ENCODE data around the gene RND2. TPM values are rescaled to one million over a fixed set of nuclear protein-coding genes. Genes with fewer than 3 reads are reported as not detected.
"Not testable (repeated sequence)": the region's sequence is repeated elsewhere in the genome, so short reads cannot be mapped to it uniquely, and the experiment has no call there.

RND2 gene
- total RNA-seq, 1 donor from 2014 or later: under 0.01 TPM

DNA sequence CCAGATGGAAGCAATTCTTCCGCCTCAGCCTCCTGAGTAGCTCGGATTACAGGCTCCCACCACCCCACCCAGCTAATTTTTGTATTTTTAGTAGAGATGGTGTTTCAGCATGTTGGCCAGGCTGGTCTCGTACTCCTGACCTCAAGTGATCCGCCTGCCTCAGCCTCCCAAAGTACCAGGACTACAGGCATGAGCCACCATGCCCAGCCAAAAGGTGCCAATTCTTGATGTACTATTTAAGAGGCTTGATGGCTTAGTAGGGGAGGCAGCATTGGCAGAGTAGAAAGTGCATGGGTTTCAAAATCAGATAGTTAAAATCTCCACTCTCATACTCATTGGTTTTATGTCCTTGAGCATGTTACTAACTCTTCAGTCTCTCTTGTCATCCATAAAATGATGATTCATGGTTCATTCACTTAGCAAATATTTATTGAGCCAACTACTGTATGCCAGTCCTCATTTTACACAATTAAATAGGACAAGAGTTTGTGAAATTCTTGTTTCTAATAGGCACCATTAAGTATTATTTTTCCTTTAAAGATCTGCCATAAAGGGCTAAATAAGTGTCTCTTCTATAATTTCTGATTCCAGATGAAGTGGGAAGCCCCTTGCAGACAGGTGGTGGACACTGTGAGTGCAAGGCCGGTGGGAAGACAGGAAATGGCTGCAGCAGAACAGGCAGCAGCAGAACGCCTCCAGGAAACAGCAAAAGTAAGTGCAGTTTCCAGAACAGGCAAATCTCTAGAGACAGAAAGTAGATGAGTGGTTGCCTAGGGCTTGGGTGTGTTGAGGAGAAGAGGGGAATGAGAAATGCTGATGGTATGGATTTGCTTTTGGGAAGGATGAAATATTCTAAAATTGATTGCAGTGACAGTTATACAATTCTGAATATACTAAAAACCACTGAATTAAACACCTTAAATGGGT, 35.0 kb upstream of the RND2 start:
- Histone ChIP-seq H3K36me3 (ENCODE audit: control insufficient read depth in 3 of 3, insufficient read depth in 3 of 3, low read length in 3 of 3) (peaks cover 39 to 69% (median 62%) of the 10 kb centered on the region in 3 donors), H3K27ac (ENCODE audit: low read depth, low read length) (no peak overlapping the region), H3K9me3 (ENCODE audit: control insufficient read depth in 3 of 3, low read length in 3 of 3) (no peaks in the 10 kb centered on the region), H3K27me3 (ENCODE audit: control insufficient read depth in 3 of 3, insufficient read depth in 3 of 3, low read length in 3 of 3) (no peaks in the 10 kb centered on the region), H3K4me1 (ENCODE audit: control insufficient read depth in 3 of 3, insufficient read depth in 3 of 3, low read length in 3 of 3) (no peaks in the 10 kb centered on the region), H3K4me3 (ENCODE audit: low read length in 3 of 3) (no peak overlapping the region), H3K9ac (ENCODE audit: low read depth in 1 of 3, low read length in 3 of 3) (no peak overlapping the region)

DNA sequence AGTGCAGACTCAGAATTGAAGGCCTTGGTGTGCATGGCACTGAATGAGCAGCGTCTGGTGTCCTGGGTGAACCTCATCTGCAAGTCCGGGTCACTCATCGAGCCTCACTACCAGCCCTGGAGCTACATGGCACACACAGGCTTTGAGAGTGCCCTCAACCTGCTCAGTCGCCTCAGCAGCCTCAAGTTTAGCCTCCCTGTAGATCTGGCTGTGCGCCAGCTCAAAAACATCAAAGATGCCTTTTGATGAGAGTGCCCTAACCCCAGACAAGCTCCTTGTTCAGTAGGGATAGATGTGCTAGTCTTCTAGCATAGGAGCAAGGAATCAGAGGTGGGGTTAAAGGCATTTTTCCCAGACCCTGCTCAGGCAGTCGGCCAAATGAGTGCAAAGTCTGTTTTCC, 33.6 kb upstream of the RND2 start:
- Histone ChIP-seq H3K36me3 (ENCODE audit: control insufficient read depth in 3 of 3, insufficient read depth in 3 of 3, low read length in 3 of 3) (peaks cover 39 to 61% (median 54%) of the 10 kb centered on the region in 3 donors), H3K4me3 (ENCODE audit: low read length in 3 of 3) (no peak overlapping the region), H3K27me3 (ENCODE audit: control insufficient read depth in 3 of 3, insufficient read depth in 3 of 3, low read length in 3 of 3) (no peaks in the 10 kb centered on the region), H3K4me1 (ENCODE audit: control insufficient read depth in 3 of 3, insufficient read depth in 3 of 3, low read length in 3 of 3) (no peaks in the 10 kb centered on the region), H3K9ac (ENCODE audit: low read depth in 1 of 3, low read length in 3 of 3) (no peak overlapping the region), H3K27ac (ENCODE audit: low read depth, low read length) (no peak overlapping the region), H3K9me3 (ENCODE audit: control insufficient read depth in 3 of 3, low read length in 3 of 3) (no peaks in the 10 kb centered on the region)

DNA sequence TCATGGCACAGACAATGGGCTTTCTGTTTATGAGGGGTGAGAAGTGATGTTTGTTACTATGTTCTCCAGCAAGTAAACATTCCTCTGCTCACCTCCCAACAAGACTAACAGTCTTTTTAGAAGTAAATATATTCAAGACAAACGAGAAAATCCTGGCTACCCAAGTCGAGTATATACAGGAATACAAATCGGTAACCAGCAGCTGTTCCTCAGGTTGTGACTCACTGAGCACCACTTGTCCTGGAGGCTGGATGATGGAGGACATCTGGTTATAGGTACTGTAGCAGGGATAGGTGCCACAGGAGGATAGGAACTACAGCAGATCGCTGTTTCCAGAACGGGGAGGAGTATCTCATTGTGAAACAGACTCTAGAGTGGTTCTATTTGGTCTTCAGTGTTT, 32.2 kb upstream of the RND2 start:
- Histone ChIP-seq H3K9me3 (ENCODE audit: control insufficient read depth in 3 of 3, low read length in 3 of 3) (no peaks in the 10 kb centered on the region), H3K4me3 (ENCODE audit: low read length in 3 of 3) (no peak overlapping the region), H3K27ac (ENCODE audit: low read depth, low read length) (no peak overlapping the region), H3K4me1 (ENCODE audit: control insufficient read depth in 3 of 3, insufficient read depth in 3 of 3, low read length in 3 of 3) (no peaks in the 10 kb centered on the region), H3K36me3 (ENCODE audit: control insufficient read depth in 3 of 3, insufficient read depth in 3 of 3, low read length in 3 of 3) (peaks cover 31 to 49% (median 45%) of the 10 kb centered on the region in 3 donors), H3K9ac (ENCODE audit: low read depth in 1 of 3, low read length in 3 of 3) (no peak overlapping the region), H3K27me3 (ENCODE audit: control insufficient read depth in 3 of 3, insufficient read depth in 3 of 3, low read length in 3 of 3) (no peaks in the 10 kb centered on the region)

DNA sequence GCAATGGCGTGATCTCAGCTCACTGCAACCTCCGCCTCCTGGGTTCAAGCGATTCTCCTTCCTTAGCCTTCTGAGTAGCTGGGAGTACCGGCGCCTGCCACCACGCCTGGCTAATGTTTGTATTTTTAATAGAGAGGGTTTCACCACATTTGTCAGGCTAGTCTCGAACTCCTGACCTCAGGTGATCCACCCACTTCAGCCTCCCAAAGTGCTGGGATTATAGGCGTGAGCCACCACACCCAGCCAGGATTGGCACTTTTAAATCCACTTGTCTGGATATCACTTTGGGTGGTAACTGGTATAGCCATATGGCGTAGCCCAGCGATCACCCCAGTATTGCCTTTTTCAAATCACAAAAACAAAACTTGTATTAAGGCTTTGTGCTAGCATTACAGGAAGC, 31.1 kb upstream of the RND2 start:
- not testable (repeated sequence) for H3K27me3 ChIP-seq (ENCODE audit: control insufficient read depth in 3 of 3, insufficient read depth in 3 of 3, low read length in 3 of 3); H3K9me3 ChIP-seq (ENCODE audit: control insufficient read depth in 3 of 3, low read length in 3 of 3); H3K9ac ChIP-seq (ENCODE audit: low read depth in 1 of 3, low read length in 3 of 3); H3K4me3 ChIP-seq (ENCODE audit: low read length in 3 of 3); H3K4me1 ChIP-seq (ENCODE audit: control insufficient read depth in 3 of 3, insufficient read depth in 3 of 3, low read length in 3 of 3); H3K27ac ChIP-seq (ENCODE audit: low read depth, low read length)
- peaks cover 33 to 40% (median 40%) of the 10 kb centered on the region in 3 donors for H3K36me3 ChIP-seq (ENCODE audit: control insufficient read depth in 3 of 3, insufficient read depth in 3 of 3, low read length in 3 of 3)

DNA sequence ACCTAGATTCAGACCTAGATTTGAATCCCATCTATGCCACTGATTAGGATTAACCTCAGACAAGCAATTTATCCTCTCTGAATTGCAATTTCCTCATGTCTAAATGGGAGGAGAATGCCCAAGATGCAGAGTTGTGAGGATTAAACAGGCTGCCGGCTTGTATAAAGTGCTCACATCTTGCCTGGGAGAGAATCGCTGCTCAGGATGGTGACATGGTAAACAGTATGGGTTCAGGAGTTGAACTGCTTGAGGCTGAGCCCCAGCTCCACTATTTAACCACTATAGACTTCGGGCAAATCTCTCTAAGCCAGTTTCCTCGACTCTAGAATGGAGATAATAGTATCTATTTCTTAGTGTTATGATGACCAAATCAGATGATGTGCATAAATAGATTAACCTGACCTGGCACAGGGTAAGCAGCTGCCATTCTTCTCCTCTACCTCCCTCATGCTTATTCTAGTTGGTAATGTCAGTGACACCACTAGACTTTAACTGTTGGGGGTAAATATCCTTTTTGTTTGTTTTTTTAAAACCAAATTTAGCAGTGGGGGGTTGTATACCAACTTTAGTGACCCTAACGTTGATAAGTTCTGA, 27.5 kb upstream of the RND2 start:
- H3K36me3 ChIP-seq (ENCODE audit: control insufficient read depth in 3 of 3, insufficient read depth in 3 of 3, low read length in 3 of 3): peaks cover 30 to 35% (median 33%) of the 10 kb centered on the region in 3 donors
- H3K9ac ChIP-seq (ENCODE audit: low read depth in 1 of 3, low read length in 3 of 3): peak overlapping the region; percentile 52 to 74 (median 72)
- no peaks in the 10 kb centered on the region for H3K9me3 ChIP-seq (ENCODE audit: control insufficient read depth in 3 of 3, low read length in 3 of 3)
- peaks cover 9 to 18% (median 12%) of the 10 kb centered on the region in 3 donors for H3K4me1 ChIP-seq (ENCODE audit: control insufficient read depth in 3 of 3, insufficient read depth in 3 of 3, low read length in 3 of 3)
- peak overlapping the region; percentile 87 for H3K27ac ChIP-seq (ENCODE audit: low read depth, low read length)
- H3K4me3 ChIP-seq (ENCODE audit: low read length in 3 of 3): peak overlapping the region; percentile 49 to 90 (median 52)
- H3K27me3 ChIP-seq (ENCODE audit: control insufficient read depth in 3 of 3, insufficient read depth in 3 of 3, low read length in 3 of 3): no peaks in the 10 kb centered on the region

DNA sequence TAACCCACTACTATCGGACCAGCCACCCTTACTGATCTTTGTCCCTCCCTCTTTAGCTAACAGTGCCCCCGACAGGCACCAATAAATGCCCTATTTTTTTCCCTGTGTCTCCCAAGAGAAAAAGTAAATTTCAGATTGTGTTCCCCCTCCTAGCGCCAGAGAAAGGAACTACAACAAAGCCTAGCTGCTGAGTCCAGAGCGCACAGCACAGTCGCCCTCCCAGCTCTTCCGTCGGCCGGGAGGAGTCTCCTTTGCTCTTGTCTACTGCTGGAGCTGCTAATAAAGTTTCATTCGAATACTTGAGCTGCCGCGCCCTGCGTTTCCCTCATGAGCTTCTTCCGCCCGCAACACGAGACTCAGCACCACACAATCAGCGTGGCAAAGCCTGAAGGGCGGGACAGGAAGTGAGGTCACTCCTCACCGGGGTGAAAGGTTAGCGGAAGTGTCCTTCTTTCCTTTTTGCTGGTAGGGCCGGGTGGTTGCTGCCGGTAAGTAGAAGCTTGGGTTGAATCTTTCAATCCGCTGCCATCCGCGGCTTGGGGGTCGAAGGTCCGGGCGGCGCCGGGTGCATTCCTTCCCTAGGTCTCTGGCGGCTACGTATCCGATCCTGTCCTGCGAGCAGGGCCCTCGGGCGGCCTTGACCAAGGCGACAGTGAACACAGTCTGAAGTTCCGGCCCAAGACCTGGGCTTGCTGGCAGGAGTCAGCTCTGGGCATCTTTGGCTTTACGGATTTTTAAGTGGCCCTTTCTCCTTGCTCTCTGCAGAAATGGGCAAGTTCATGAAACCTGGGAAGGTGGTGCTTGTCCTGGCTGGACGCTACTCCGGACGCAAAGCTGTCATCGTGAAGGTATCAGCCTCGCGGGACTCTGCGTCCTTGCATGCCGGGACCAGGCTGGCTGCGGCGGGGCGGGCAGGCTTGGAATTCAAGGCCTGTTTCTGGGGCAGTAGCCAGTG, 26.8 kb upstream of the RND2 start, which contains the start of gene RPL27:
Gene RPL27, plus strand, starts transcription at position 436 of the 955 bp plus-strand sequence. Its CDS starts 332 bp downstream, at position 768.
- Histone ChIP-seq H3K9me3 (ENCODE audit: control insufficient read depth in 3 of 3, low read length in 3 of 3) (no peaks in the 10 kb centered on the region), H3K9ac (ENCODE audit: low read depth in 1 of 3, low read length in 3 of 3) (peak within 1 kb of the TSS; percentile 97 to 100 (median 98)), H3K27ac (ENCODE audit: low read depth, low read length) (peak within 1 kb of the TSS; percentile 90), H3K36me3 (ENCODE audit: control insufficient read depth in 3 of 3, insufficient read depth in 3 of 3, low read length in 3 of 3) (peaks cover 29 to 37% (median 31%) of the 10 kb centered on the region in 3 donors), H3K27me3 (ENCODE audit: control insufficient read depth in 3 of 3, insufficient read depth in 3 of 3, low read length in 3 of 3) (no peaks in the 10 kb centered on the region), H3K4me1 (ENCODE audit: control insufficient read depth in 3 of 3, insufficient read depth in 3 of 3, low read length in 3 of 3) (peaks cover 9 to 18% (median 12%) of the 10 kb centered on the region in 3 donors), H3K4me3 (ENCODE audit: low read length in 3 of 3) (peak within 1 kb of the TSS; percentile 90 to 98 (median 97))

DNA sequence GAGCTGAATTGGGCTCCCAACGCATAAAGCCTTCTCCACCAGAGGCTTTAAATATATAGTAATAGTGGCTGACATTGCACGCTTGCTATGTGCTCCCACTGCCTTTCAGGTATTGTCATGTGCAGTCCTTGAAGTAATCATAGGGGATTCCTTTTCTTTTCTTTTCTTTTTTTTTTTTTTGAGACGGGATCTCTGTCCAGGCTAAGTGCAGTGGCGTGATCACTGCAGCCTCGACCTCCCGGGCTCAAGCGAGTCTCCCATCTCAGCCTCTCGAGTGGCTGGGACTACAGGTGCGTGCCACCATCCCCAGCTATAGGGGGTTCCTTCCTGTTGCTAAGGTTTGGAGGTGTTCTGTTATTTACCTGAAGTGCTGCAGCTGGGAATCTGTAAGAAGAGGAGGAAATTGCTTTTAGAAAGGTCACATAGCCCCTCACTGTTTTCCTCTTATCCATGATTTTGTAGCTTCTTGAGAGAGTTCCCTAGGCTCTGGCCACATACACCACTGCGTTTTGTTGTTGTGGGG, 26.0 kb upstream of the RND2 start:
- H3K4me3 ChIP-seq (ENCODE audit: low read length in 3 of 3): peak overlapping the region; percentile 90 to 98 (median 97)

DNA sequence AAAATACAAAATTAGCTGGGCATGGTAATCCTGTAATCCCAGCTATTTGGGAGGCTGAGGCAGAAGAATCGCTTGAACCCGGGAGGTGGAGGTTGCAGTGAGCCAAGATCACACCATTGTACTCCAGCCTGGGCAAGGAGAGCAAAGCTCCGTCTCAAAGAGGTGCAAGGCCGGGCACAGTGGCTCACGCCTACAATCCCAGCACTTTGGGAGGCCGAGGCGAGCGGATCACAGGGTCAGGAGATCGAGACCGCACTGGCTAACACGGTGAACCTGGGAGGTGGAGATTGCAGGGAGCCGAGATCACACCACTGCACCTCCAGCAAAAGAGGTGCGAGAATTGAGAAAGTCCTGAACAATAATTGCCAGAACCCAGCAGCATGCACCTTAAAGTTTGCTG, 24.1 kb upstream of the RND2 start:
- peaks cover 31 to 41% (median 32%) of the 10 kb centered on the region in 3 donors for H3K36me3 ChIP-seq (ENCODE audit: control insufficient read depth in 3 of 3, insufficient read depth in 3 of 3, low read length in 3 of 3)
- H3K27ac ChIP-seq (ENCODE audit: low read depth, low read length); H3K9ac ChIP-seq (ENCODE audit: low read depth in 1 of 3, low read length in 3 of 3): not testable (repeated sequence)

More for the DNA sequence above, 26.0 kb upstream of the RND2 start:
- H3K27ac ChIP-seq (ENCODE audit: low read depth, low read length): peak overlapping the region; percentile 90
- H3K9ac ChIP-seq (ENCODE audit: low read depth in 1 of 3, low read length in 3 of 3): peak overlapping the region; percentile 97 to 100 (median 98)
- no peaks in the 10 kb centered on the region for H3K27me3 ChIP-seq (ENCODE audit: control insufficient read depth in 3 of 3, insufficient read depth in 3 of 3, low read length in 3 of 3)
- peaks cover 32 to 41% (median 36%) of the 10 kb centered on the region in 3 donors for H3K36me3 ChIP-seq (ENCODE audit: control insufficient read depth in 3 of 3, insufficient read depth in 3 of 3, low read length in 3 of 3)
- H3K4me1 ChIP-seq (ENCODE audit: control insufficient read depth in 3 of 3, insufficient read depth in 3 of 3, low read length in 3 of 3): peaks cover 9 to 18% (median 12%) of the 10 kb centered on the region in 3 donors
- no peaks in the 10 kb centered on the region for H3K9me3 ChIP-seq (ENCODE audit: control insufficient read depth in 3 of 3, low read length in 3 of 3)

DNA sequence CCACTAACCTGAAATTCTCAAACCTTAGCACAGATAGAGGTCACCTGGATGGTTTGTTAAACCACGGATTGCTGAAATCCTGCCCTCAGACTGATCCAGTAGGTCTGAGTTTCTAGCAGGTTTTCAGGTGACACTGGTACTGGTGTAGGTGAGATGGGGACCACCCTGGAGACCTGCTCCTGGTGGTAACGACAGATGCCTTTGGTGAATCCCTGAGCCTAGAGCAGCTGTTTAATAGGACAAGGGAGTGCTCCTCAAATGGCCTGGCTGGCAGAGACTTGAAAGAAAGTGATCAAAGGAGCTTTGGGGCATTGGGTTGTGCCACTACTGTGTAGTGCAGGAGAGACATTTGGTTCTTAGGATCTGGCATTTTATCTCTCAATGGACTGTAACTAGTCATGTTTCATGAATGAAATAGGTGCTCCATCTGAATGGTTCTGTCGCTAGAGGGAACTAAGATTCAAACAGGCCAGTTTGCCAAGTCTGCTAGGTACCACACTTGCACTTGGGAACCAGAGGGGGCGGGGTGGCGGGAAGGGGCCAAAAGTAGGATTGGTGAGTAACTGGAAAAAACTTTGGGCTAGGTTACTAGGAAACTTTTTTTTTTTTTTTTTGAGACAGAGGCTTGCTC, 21.4 kb upstream of the RND2 start:
- Histone ChIP-seq H3K36me3 (ENCODE audit: control insufficient read depth in 3 of 3, insufficient read depth in 3 of 3, low read length in 3 of 3) (peaks cover 31 to 38% (median 32%) of the 10 kb centered on the region in 3 donors), H3K9me3 (ENCODE audit: control insufficient read depth in 3 of 3, low read length in 3 of 3) (no peaks in the 10 kb centered on the region), H3K27me3 (ENCODE audit: control insufficient read depth in 3 of 3, insufficient read depth in 3 of 3, low read length in 3 of 3) (no peaks in the 10 kb centered on the region), H3K9ac (ENCODE audit: low read depth in 1 of 3, low read length in 3 of 3) (no peak overlapping the region), H3K4me1 (ENCODE audit: control insufficient read depth in 3 of 3, insufficient read depth in 3 of 3, low read length in 3 of 3) (peaks cover 17 to 26% (median 18%) of the 10 kb centered on the region in 3 donors), H3K4me3 (ENCODE audit: low read length in 3 of 3) (no peak overlapping the region), H3K27ac (ENCODE audit: low read depth, low read length) (no peak overlapping the region)

More for the DNA sequence above, 24.1 kb upstream of the RND2 start:
- H3K4me3 ChIP-seq (ENCODE audit: low read length in 3 of 3); H3K9me3 ChIP-seq (ENCODE audit: control insufficient read depth in 3 of 3, low read length in 3 of 3); H3K27me3 ChIP-seq (ENCODE audit: control insufficient read depth in 3 of 3, insufficient read depth in 3 of 3, low read length in 3 of 3): not testable (repeated sequence)
- peaks cover 9 to 18% (median 12%) of the 10 kb centered on the region in 3 donors for H3K4me1 ChIP-seq (ENCODE audit: control insufficient read depth in 3 of 3, insufficient read depth in 3 of 3, low read length in 3 of 3)

Measured in skeletal muscle tissue (tissue), 4 donors.